Measurements from ENCODE around the gene CAV1.

DNA sequence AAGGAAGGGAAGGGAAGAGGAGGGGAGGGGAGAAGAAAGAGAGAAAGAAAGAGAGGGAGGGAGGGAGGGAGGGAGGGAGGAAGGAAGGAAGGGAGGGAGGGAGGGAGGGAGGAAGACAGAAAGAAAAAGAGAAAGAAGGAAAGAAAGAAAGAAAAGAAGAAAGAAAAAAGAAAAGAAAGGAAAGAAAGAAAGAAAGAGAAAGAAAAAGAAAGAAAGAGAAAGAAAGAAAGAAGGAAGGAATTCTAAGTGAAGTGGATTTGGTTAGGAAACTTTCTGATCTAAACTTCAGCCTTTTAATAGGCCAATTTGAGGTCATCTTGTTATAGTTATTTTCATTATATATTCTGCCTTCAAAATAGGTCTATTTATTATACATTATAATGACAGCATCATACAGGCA, 21.0 kb upstream of the CAV1 start:
- no peak for TF ChIP-seq CTCF (IDR thresholded peaks at IDR 0.05)
- no peak for TF ChIP-seq POLR2AphosphoS5 (IDR thresholded peaks at IDR 0.05)
